Measurements from ENCODE around the gene ZSCAN18.

The ZSCAN18 gene

DNA sequence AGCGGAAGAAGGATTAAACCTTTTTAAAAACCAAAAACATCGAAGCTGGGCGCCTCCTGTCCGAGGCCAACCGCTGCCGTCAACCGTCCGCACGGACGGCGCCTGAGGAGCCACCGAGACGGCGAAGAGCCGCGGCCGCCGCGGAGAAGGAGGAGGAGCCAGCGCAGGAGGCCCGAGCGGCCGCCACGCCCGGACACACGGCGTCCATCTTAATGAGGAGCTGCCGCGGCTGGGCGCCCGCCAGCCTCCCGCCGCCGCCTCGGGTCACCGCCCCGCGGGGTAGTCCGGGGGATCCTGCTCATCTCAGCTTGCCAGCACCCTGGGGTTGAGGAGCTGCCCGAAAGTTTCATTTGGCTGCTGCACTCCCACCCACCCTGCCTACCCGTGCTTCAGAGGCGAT, 53.6 kb downstream of the ZSCAN18 start:
- DNase-seq, result no peak

DNA sequence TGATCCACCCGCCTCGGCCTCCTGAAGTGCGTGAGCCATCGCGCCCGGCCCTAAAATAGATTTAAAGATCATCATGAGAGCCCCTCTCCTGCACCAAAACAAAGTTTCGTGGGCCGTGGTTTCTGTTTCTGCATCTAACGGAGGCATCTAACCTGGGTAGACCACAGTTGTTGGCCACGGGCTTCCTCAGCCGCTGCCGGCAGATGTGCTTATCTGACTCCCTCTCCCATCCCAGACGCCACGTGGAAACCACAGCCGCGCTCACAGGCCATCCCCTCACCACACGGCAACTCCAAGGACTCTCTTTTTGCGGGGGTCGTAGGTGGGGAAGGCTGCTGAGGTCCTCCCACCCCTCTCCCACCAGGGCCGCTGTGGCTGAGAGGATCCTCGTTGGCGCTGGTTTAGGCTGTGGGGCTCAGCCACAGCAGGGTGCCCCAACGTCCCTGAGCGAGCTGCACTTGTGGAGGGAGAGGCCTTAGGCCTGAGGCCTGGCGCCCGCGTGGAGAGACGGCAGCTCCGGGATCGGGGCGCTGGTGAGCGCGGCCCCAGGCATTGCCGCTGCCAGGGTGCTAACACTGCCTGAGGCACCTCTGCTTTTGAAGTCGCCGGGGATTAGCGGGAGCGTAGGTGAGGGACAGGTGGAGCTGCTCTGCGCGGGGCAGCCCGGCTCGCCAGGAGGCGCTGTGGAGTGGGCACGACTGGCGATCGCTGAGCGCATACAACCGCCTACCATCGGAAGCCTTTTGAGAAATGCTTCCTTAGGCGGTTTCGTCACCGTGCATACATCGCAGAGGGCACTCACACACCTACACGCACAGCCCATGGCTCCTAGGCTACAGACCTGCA, 55.3 kb downstream of the ZSCAN18 start:
- no peak for DNase-seq

DNA sequence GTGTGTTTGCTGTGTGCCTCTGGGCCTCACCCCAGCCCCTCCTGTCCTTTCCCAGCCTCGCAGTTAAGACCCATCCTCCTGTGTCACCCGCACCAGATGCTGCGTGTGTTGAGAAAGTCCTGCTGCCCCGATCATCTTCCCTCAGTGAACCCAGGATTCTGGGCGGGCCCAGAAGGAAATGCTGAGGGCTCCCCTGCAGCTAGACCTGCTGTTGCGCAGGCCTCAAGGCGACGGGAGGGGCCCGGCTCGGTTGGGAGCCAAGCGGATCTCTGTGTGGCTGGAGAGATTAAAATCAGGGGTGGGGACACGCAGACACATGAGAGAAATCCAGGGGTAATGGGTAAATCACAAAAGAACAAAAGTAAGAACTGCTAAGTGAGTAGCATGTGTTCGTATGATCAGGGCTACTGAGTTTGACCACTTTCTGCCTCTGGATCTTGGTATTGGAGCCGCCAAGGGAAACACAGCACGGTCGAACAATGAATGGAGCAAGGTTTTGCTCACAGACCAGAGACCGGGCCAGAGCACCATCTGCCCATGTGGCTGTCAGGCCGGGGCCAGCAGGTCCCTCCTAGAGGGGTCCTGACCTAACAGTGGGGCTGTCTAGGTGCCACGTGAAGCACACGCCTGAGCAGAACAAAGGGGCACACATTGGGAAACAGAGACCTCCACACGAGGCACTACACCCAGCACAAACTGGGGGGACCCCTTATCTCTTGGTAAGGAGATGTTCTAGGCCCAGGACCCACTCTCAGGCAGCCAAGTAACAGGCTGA, 57.1 kb downstream of the ZSCAN18 start:
- no peak for DNase-seq

DNA sequence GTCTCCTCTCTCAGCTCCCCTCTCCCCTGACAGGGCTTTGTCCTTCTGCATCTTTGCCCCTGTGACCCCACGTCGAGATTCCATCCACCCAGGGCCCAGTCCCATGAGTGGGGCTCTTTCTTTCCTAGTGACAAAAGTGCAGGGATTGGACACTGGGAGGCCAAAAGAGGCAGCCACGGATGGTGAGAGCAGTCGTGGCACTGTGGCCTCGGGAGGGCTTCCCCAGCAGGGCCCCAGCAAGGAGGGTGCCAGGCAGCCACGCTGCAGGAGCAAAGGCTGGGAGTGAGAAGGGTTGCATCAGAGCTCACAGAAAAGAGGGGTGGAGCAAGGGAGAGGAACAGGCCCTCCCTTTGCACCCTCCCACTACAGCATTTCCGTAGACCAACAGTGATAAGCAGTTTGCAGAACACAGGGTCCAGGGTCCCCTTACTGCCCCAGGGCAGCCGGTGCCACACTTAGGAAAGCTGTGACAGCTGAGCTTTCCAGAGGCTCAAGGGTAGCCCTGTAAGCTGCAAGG, 59.3 kb downstream of the ZSCAN18 start:
- no peak for DNase-seq

DNA sequence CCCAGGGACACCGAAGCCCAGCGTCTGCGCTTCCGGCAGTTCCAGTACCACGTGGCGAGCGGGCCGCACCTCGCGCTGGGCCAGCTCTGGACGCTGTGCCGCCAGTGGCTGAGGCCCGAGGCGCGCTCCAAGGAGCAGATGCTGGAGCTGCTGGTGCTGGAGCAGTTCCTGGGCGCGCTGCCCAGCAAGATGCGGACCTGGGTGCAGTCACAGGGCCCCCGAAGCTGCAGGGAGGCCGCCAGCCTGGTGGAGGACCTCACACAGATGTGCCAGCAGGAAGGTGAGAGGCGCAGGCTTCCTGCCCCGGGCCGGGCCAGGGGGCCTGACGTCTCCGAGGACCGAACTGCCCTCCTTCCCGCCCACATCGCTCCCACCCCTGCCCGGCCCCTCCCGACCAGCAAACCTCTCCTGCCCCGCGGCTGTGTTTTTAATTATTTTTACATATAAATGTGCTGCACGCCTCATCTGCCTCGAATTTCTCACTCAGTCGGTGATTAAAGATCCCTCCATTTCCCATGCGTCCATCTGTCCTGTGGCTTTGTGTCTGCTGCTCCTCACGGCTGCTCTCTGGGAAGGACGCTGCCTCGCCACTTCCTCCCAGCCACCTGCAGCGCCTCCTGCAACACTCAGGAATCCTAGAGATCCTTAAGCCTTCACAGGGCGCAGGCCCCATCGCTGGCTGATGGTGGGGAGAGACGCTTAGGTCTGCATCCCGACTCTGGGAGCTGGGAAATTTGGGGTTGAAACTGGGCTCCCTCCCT, 59.9 kb downstream of the ZSCAN18 start:
- no peak for DNase-seq

DNA sequence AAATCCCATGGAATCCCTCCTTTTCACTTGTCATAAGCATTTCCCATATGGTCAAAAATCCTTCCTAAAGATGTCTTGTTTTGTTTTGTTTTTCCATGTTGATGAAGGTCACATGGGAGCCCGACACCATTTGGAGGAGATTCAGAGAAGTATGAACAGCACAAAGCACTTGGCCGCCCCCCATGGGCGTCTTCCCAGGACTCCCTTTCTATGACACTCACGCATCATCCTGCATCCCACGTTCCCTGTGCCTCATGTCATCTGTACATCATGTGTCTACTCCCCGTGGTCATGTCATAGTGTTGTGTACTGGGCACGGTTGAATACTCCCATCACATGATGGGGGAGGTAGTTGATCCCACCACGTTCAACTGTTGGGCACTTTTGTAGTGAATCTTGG, 62.2 kb downstream of the ZSCAN18 start:
- DNase-seq, result no peak

DNA sequence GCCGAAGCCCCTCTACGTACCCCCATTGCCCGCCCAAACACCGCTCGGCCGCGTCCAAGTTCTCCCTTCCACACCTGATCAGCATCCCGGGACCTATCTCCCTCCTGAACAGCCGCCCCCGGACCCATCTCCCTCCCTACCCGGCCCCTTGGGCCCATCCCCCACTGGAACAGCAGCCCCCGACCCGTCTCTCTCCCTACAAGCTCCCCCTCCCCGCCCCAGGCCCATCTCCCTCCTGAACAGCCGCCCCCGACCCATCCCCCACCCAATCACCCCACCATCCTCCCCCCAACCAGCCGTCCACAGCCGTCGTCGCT, 63.6 kb downstream of the ZSCAN18 start:
- no peak for DNase-seq
